ENCODE results near the gene KLRC3.
"Not testable (repeated sequence)": the region's sequence is repeated elsewhere in the genome, so short reads cannot be mapped to it uniquely, and the experiment has no call there.

KLRC3 gene

GRCh38 chr12:10369557-10370415, 50.6 kb downstream of the KLRC3 start:
- DNase-seq (ENCODE audit: low read depth in 2 of 2) = no peak

- DNase-seq (ENCODE audit: low read depth in 2 of 2) = no peak
These were observed 51.9 kb downstream of the KLRC3 start for GRCh38 chr12:10368206-10369171.

- not testable (repeated sequence) for DNase-seq (ENCODE audit: low read depth in 2 of 2)
These were observed 52.7 kb downstream of the KLRC3 start for GRCh38 chr12:10367714-10368113.

- no peak for DNase-seq (ENCODE audit: low read depth in 2 of 2)
These were observed 53.5 kb downstream of the KLRC3 start for GRCh38 chr12:10366875-10367274.

- no peak for DNase-seq (ENCODE audit: low read depth in 2 of 2)
These were observed 54.5 kb downstream of the KLRC3 start for GRCh38 chr12:10365696-10366405.

- DNase-seq (ENCODE audit: low read depth in 2 of 2) = peak in 1 of 2 experiments; percentile 30
These were observed 55.4 kb downstream of the KLRC3 start for GRCh38 chr12:10364815-10365622.

- DNase-seq (ENCODE audit: low read depth in 2 of 2) = no peak
These were observed 56.2 kb downstream of the KLRC3 start for GRCh38 chr12:10363914-10364814.

GRCh38 chr12:10363658-10363913, 56.8 kb downstream of the KLRC3 start:
- no peak for DNase-seq (ENCODE audit: low read depth in 2 of 2)

GRCh38 chr12:10362828-10363657, 57.4 kb downstream of the KLRC3 start:
- no peak for DNase-seq (ENCODE audit: low read depth in 2 of 2)

GRCh38 chr12:10362325-10362724, 58.1 kb downstream of the KLRC3 start:
- DNase-seq (ENCODE audit: low read depth in 2 of 2) = no peak

All from stimulated activated CD4-positive, alpha-beta T cell treated with anti-CD3 and anti-CD28 coated beads, Interleukin-12 subunit alpha, Interleukin-12 subunit beta, amount 100 ng/mL, for 24 hours (primary cell).